ENCODE data around the gene ADAM30.

ADAM30 gene

GRCh38 chr1:119896303-119896702 lies at the start of gene ADAM30:
TSS of gene ADAM30 (minus strand) at chr1:119896515. CDS start at chr1:119896336, 179 bp downstream.
- DNase-seq = no peak

GRCh38 chr1:119943216-119943615 lies 46.9 kb upstream of the ADAM30 start:
- no peak for DNase-seq

- DNase-seq = no peak
These were observed 45.1 kb upstream of the ADAM30 start for GRCh38 chr1:119941392-119941791.

GRCh38 chr1:119940697-119941096 lies 44.4 kb upstream of the ADAM30 start:
- DNase-seq = no peak

- no peak for DNase-seq
These were observed 40.9 kb upstream of the ADAM30 start for GRCh38 chr1:119937198-119937597.

- DNase-seq = no peak
These were observed 39.6 kb upstream of the ADAM30 start for GRCh38 chr1:119935915-119936314.

GRCh38 chr1:119935373-119935772 lies 39.1 kb upstream of the ADAM30 start:
- no peak for DNase-seq

GRCh38 chr1:119933397-119933796 lies 37.1 kb upstream of the ADAM30 start:
- DNase-seq = no peak

GRCh38 chr1:119929643-119930315 lies 33.5 kb upstream of the ADAM30 start:
- no peak for DNase-seq

GRCh38 chr1:119926553-119926952 lies 30.2 kb upstream of the ADAM30 start:
- DNase-seq = no peak

- no peak for DNase-seq
These were observed 28.9 kb upstream of the ADAM30 start for GRCh38 chr1:119924948-119925898.

GRCh38 chr1:119920104-119920968 lies 24.0 kb upstream of the ADAM30 start:
- no peak for DNase-seq

GRCh38 chr1:119919241-119919640 lies 22.9 kb upstream of the ADAM30 start:
- DNase-seq = no peak

GRCh38 chr1:119918301-119918700 lies 22.0 kb upstream of the ADAM30 start:
- no peak for DNase-seq

GRCh38 chr1:119917304-119918055 lies 21.2 kb upstream of the ADAM30 start:
- no peak for DNase-seq

GRCh38 chr1:119915517-119915916 lies 19.2 kb upstream of the ADAM30 start:
- DNase-seq = no peak

- no peak for DNase-seq
These were observed 17.8 kb upstream of the ADAM30 start for GRCh38 chr1:119914071-119914470.

GRCh38 chr1:119912963-119913362 lies 16.6 kb upstream of the ADAM30 start:
- no peak for DNase-seq

GRCh38 chr1:119911775-119912174 lies 15.5 kb upstream of the ADAM30 start:
- no peak for DNase-seq

- DNase-seq = no peak
These were observed 14.3 kb upstream of the ADAM30 start for GRCh38 chr1:119910618-119911017.

GRCh38 chr1:119909890-119910596 lies 13.7 kb upstream of the ADAM30 start:
- no peak for DNase-seq

GRCh38 chr1:119908661-119909060 lies 12.3 kb upstream of the ADAM30 start:
- no peak for DNase-seq
